Iris pigment epithelial cell (primary cell): ENCODE results near the gene AIDA.

Experiments
- DNase-seq: peaks from one replicate; pipeline ENCODE4 v3.0.0-alpha.2; 2011; ENCODE audit warnings: low read depth

The AIDA gene

GRCh38 chr1:222643938-222644635, 68.2 kb downstream of the AIDA start:
- DNase-seq = peak; percentile 99

GRCh38 chr1:222643606-222643937, 68.7 kb downstream of the AIDA start:
- no peak for DNase-seq

- no peak for DNase-seq
Observed at GRCh38 chr1:222642468-222642867, 69.8 kb downstream of the AIDA start.

GRCh38 chr1:222641269-222641948, 70.9 kb downstream of the AIDA start:
- no peak for DNase-seq

GRCh38 chr1:222634180-222635013, 77.9 kb downstream of the AIDA start:
- DNase-seq = peak; percentile 87

- no peak for DNase-seq
Observed at GRCh38 chr1:222632749-222633148, 79.5 kb downstream of the AIDA start.

- DNase-seq = peak; percentile 77
Observed at GRCh38 chr1:222631611-222632208, 80.6 kb downstream of the AIDA start.

GRCh38 chr1:222629921-222630535, 82.3 kb downstream of the AIDA start:
- DNase-seq = peak; percentile 52

GRCh38 chr1:222627232-222627631, 85.1 kb downstream of the AIDA start:
- DNase-seq = peak; percentile 53

- no peak for DNase-seq
Observed at GRCh38 chr1:222624214-222624613, 88.1 kb downstream of the AIDA start.

- DNase-seq = no peak
Observed at GRCh38 chr1:222623458-222623857, 88.8 kb downstream of the AIDA start.

- DNase-seq = no peak
Observed at GRCh38 chr1:222622765-222623164, 89.5 kb downstream of the AIDA start.

GRCh38 chr1:222620566-222620965, 91.7 kb downstream of the AIDA start:
- no peak for DNase-seq

GRCh38 chr1:222618880-222619596, 93.3 kb downstream of the AIDA start:
- DNase-seq = peak; percentile 47
